DOHH2 (cell line): ENCODE results near the gene BUB1.
"Not testable (repeated sequence)": the region's sequence is repeated elsewhere in the genome, so short reads cannot be mapped to it uniquely, and the experiment has no call there.

Experiments
- H3F3A ChIP-seq: fragments of 200-600 bp; sonication (generic), shearing (Covaris generic); 2 replicates; pipeline ENCODE4 v1.6.0; 2016; ENCODE audit warnings: antibody characterized with exemption, mild to moderate bottlenecking; ENCODE audit not compliant: control insufficient read depth, insufficient read depth
- H3K27ac ChIP-seq: fragments of 200-600 bp; sonication (generic); 2 replicates; pipeline ENCODE4 v1.5.1; 2014; ENCODE audit warnings: low read depth, mild to moderate bottlenecking, low read length, moderate library complexity
- H3K27me3 ChIP-seq: fragments of 200-600 bp; sonication (generic); 2 replicates; pipeline ENCODE4 v1.6.1; 2014; ENCODE audit warnings: mild to moderate bottlenecking, low read length, mixed read lengths; ENCODE audit not compliant: control insufficient read depth
- H3K36me3 ChIP-seq: fragments of 200-600 bp; sonication (generic); 2 replicates; pipeline ENCODE4 v1.6.1; 2014; ENCODE audit warnings: mild to moderate bottlenecking, low read length, moderate library complexity, mixed read lengths; ENCODE audit not compliant: control insufficient read depth
- H3K4me1 ChIP-seq: fragments of 200-600 bp; sonication (generic); 2 replicates; pipeline ENCODE4 v1.6.1; 2014; ENCODE audit warnings: mild to moderate bottlenecking, low read length, mixed read lengths; ENCODE audit not compliant: control insufficient read depth
- H3K4me2 ChIP-seq: fragments of 200-600 bp; sonication (generic); 2 replicates; pipeline ENCODE4 v1.6.0; 2014; ENCODE audit warnings: mild to moderate bottlenecking, low read length, moderate library complexity
- H3K4me3 ChIP-seq: fragments of 200-600 bp; sonication (generic); 2 replicates; pipeline ENCODE4 v1.5.1; 2014; ENCODE audit warnings: mild to moderate bottlenecking, low read length, mixed read lengths
- H3K79me2 ChIP-seq: fragments of 200-600 bp; sonication (generic); 2 replicates; pipeline ENCODE4 v1.6.1; 2014; ENCODE audit warnings: mild to moderate bottlenecking, low read length, mixed read lengths; ENCODE audit not compliant: control insufficient read depth
- H3K9me2 ChIP-seq: fragments of 200-600 bp; sonication (generic); replicated peaks from 2 replicates; pipeline ENCODE4 v1.6.1; 2014; ENCODE audit warnings: mild to moderate bottlenecking, low read length, mixed read lengths; ENCODE audit not compliant: control insufficient read depth
- H3K9me3 ChIP-seq: fragments of 200-600 bp; sonication (generic); 2 replicates; pipeline ENCODE4 v1.6.1; 2014; ENCODE audit warnings: antibody characterized with exemption, low read length, mixed read lengths; ENCODE audit not compliant: control insufficient read depth, insufficient read depth
- H4K20me1 ChIP-seq: fragments of 200-600 bp; sonication (generic); 2 replicates; pipeline ENCODE4 v1.6.0; 2014; ENCODE audit warnings: low read depth, mild to moderate bottlenecking, antibody characterized with exemption, low read length, moderate library complexity; ENCODE audit not compliant: control insufficient read depth, insufficient read depth
- CTCF ChIP-seq: fragments of 200-600 bp; sonication (generic); IDR thresholded peaks from one replicate; pipeline ENCODE4 v1.5.1; 2014; ENCODE audit warnings: antibody characterized with exemption, mild to moderate bottlenecking, low read depth, low read length; ENCODE audit not compliant: poor library complexity, severe bottlenecking
- EZH2phosphoT487 ChIP-seq: fragments of 200-600 bp; sonication (generic); IDR thresholded peaks from 2 replicates; pipeline ENCODE4 v1.6.1; 2017; ENCODE audit warnings: borderline replicate concordance, mild to moderate bottlenecking, antibody characterized with exemption, low read length, moderate library complexity, mixed read lengths

Gene BUB1

GRCh38 chr2:110688594-110689091, 10.8 kb upstream of the BUB1 start:
- no peaks in the 10 kb centered on the region for H4K20me1 ChIP-seq
- H3K36me3 ChIP-seq: no peaks in the 10 kb centered on the region
- no peaks in the 10 kb centered on the region for H3K9me3 ChIP-seq
- no peaks in the 10 kb centered on the region for H3K9me2 ChIP-seq
- no peak overlapping the region for H3K4me3 ChIP-seq
- no peak overlapping the region for H3K27ac ChIP-seq
- no peaks in the 10 kb centered on the region for H3K4me1 ChIP-seq
- no peak overlapping the region for H3K4me2 ChIP-seq
- H3K27me3 ChIP-seq: no peaks in the 10 kb centered on the region
- no peak for TF ChIP-seq EZH2phosphoT487
- no peak for TF ChIP-seq CTCF
- H3F3A ChIP-seq: no peaks in the 10 kb centered on the region
- no peaks in the 10 kb centered on the region for H3K79me2 ChIP-seq

GRCh38 chr2:110687775-110688484, 10.1 kb upstream of the BUB1 start:
- not testable (repeated sequence) for H3F3A ChIP-seq, H4K20me1 ChIP-seq, H3K9me3 ChIP-seq, H3K4me2 ChIP-seq, H3K27ac ChIP-seq, H3K9me2 ChIP-seq, H3K27me3 ChIP-seq, H3K79me2 ChIP-seq, H3K4me1 ChIP-seq, H3K4me3 ChIP-seq, H3K36me3 ChIP-seq

GRCh38 chr2:110682872-110683271, 5.0 kb upstream of the BUB1 start:
- Histone ChIP-seq H3K9me3 (no peaks in the 10 kb centered on the region), H3K4me1 (peaks cover 11% of the 10 kb centered on the region), H3F3A (peaks cover 5% of the 10 kb centered on the region; the same call in 1 of the 2 replicates), H3K4me3 (no peak overlapping the region), H3K4me2 (no peak overlapping the region), H3K27me3 (no peaks in the 10 kb centered on the region), H3K9me2 (no peaks in the 10 kb centered on the region), H3K79me2 (peaks cover 4% of the 10 kb centered on the region), H3K27ac (no peak overlapping the region), H4K20me1 (no peaks in the 10 kb centered on the region), H3K36me3 (no peaks in the 10 kb centered on the region)
- no peak for TF ChIP-seq EZH2phosphoT487
- TF ChIP-seq CTCF: no peak

- Histone ChIP-seq H3K4me1 (peaks cover 11% of the 10 kb centered on the region), H4K20me1 (no peaks in the 10 kb centered on the region), H3K27me3 (no peaks in the 10 kb centered on the region), H3K9me2 (no peaks in the 10 kb centered on the region), H3F3A (peaks cover 6% of the 10 kb centered on the region; the same call in 1 of the 2 replicates), H3K79me2 (peaks cover 10% of the 10 kb centered on the region), H3K4me3 (no peak overlapping the region), H3K4me2 (no peak overlapping the region), H3K36me3 (peaks cover 6% of the 10 kb centered on the region), H3K9me3 (no peaks in the 10 kb centered on the region), H3K27ac (no peak overlapping the region)
- TF ChIP-seq EZH2phosphoT487: no peak
- TF ChIP-seq CTCF: no peak
Measured at GRCh38 chr2:110682267-110682666, 4.4 kb upstream of the BUB1 start.
